B cell (primary cell): ENCODE results near the gene GOLGA6B.
"Not testable (repeated sequence)": the region's sequence is repeated elsewhere in the genome, so short reads cannot be mapped to it uniquely, and the experiment has no call there.

Experiments
- EZH2 ChIP-seq: IDR thresholded peaks from 2 replicates; pipeline ENCODE4 v1.6.1; 2012; ENCODE audit warnings: borderline replicate concordance, low read depth, mild to moderate bottlenecking, moderate library complexity, low read length; ENCODE audit not compliant: insufficient read depth, poor library complexity, severe bottlenecking
- TF ChIP-seq, protein P1 (sequence below): fragments of 200-600 bp; IDR thresholded peaks from one replicate; pipeline ENCODE4 v1.8.0; 2022; ENCODE audit warnings: antibody characterized with exemption, mild to moderate bottlenecking

GRCh38 chr15:72628249-72629067 lies 26.0 kb upstream of the GOLGA6B start:
- TF ChIP-seq, protein P1, sequence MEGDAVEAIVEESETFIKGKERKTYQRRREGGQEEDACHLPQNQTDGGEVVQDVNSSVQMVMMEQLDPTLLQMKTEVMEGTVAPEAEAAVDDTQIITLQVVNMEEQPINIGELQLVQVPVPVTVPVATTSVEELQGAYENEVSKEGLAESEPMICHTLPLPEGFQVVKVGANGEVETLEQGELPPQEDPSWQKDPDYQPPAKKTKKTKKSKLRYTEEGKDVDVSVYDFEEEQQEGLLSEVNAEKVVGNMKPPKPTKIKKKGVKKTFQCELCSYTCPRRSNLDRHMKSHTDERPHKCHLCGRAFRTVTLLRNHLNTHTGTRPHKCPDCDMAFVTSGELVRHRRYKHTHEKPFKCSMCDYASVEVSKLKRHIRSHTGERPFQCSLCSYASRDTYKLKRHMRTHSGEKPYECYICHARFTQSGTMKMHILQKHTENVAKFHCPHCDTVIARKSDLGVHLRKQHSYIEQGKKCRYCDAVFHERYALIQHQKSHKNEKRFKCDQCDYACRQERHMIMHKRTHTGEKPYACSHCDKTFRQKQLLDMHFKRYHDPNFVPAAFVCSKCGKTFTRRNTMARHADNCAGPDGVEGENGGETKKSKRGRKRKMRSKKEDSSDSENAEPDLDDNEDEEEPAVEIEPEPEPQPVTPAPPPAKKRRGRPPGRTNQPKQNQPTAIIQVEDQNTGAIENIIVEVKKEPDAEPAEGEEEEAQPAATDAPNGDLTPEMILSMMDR: not testable (repeated sequence)
- TF ChIP-seq EZH2: not testable (repeated sequence)
